H1 (cell line): ENCODE measurements around the gene HS1BP3. TPM values are rescaled to one million over a fixed set of nuclear protein-coding genes. Genes with fewer than 3 reads are reported as not detected.

Source experiments
- BACH1 ChIP-seq: IDR thresholded peaks from 2 replicates; pipeline ENCODE4 v1.6.1; 2012; ENCODE audit warnings: low read length, improper control_type of control experiment
- CHD1 ChIP-seq: IDR thresholded peaks from 2 replicates; pipeline ENCODE4 v1.6.1; 2012; ENCODE audit warnings: low read depth, low read length, improper control_type of control experiment
- CTBP2 ChIP-seq: IDR thresholded peaks from 2 replicates; pipeline ENCODE4 v1.7.0; 2011; ENCODE audit warnings: borderline replicate concordance, mild to moderate bottlenecking, moderate library complexity, mixed read lengths, low read length; ENCODE audit not compliant: insufficient read depth, insufficient read length
- EP300 ChIP-seq, 2 experiments: IDR thresholded peaks; 1 replicate in 1 of 2; 2 replicates in 1 of 2; pipeline ENCODE4 v1.6.1; 2011 to 2012; ENCODE audit warnings: low read depth in 2 of 2, low read length in 2 of 2, mild to moderate bottlenecking in 2 of 2, borderline replicate concordance in 1 of 2, inconsistent platforms in 1 of 2, moderate library complexity in 1 of 2
- EZH2 ChIP-seq: fragments of 200-600 bp; sonication (generic); IDR thresholded peaks from 2 replicates; pipeline ENCODE4 v1.7.1; 2012; ENCODE audit warnings: low read depth, mild to moderate bottlenecking, moderate library complexity, low read length, inconsistent platforms; ENCODE audit not compliant: severe bottlenecking
- POLR2A ChIP-seq, 2 experiments: IDR thresholded peaks; 1 replicate in 1 of 2; 2 replicates in 1 of 2; pipeline ENCODE4 v1.6.1; 2011; ENCODE audit warnings: low read depth in 2 of 2, low read length in 2 of 2, mild to moderate bottlenecking in 2 of 2; ENCODE audit errors: control extremely low read depth in 1 of 2
- RFX5 ChIP-seq: IDR thresholded peaks from 2 replicates; pipeline ENCODE4 v1.6.1; 2011; ENCODE audit warnings: low read depth, low read length, improper control_type of control experiment, borderline replicate concordance
- TCF12 ChIP-seq: IDR thresholded peaks from 2 replicates; pipeline ENCODE4 v1.6.1; 2011; ENCODE audit warnings: low read depth, mild to moderate bottlenecking, low read length
- polyA plus RNA-seq, 7 experiments: library from polyadenylated mRNA; depleted of rRNA in 3 of 7; stranded (reverse) in 5 of 7; unstranded in 2 of 7; fragments of >200 nt in 5 of 7; fragments of 200-250 nt in 2 of 7; gene quantifications; 1 replicate in 5 of 7; 2 replicates in 1 of 7; 4 replicates in 1 of 7; pipeline versions ENCODE4 v1.2.1 to v1.2.3, GENCODE V29; 2011 to 2013; ENCODE audit warnings: missing spikeins in 2 of 7, mixed read lengths in 2 of 7
- total RNA-seq: library from RNA; stranded (reverse); fragmentation: NEBNext Ultra II Directional; extraction: Animal tissue kit (Norgen Biotek cat#: 25700); gene quantifications from 2 replicates; pipeline ENCODE4 v1.2.1, GENCODE V29; 2021

Gene HS1BP3
- total and polyA plus RNA-seq, 2 of the 8 experiments (the other 6 are each of a cell fraction or from before 2014, with no cell fraction given) = 11.1 to 11.3 TPM

GRCh38 chr2:20592106-20593071, 58.5 kb downstream of the HS1BP3 start (continued):
- no peak for TF ChIP-seq EP300 (IDR thresholded peaks at IDR 0.05; ENCODE audit: borderline replicate concordance in 1 of 2, low read depth in 2 of 2, low read length in 2 of 2)
- no peak for TF ChIP-seq RFX5
- TF ChIP-seq EZH2 = no peak
- TF ChIP-seq TCF12 = no peak
- TF ChIP-seq BACH1 = no peak
- no peak for TF ChIP-seq CHD1
- TF ChIP-seq CTBP2 = no peak
- TF ChIP-seq POLR2A (IDR thresholded peaks at IDR 0.05; ENCODE audit: control extremely low read depth in 1 of 2, low read depth in 2 of 2, low read length in 2 of 2) = no peak
